K562 (cell line): ENCODE data around the gene SULT1A3. TPM values are rescaled to one million over a fixed set of nuclear protein-coding genes. Genes with fewer than 3 reads are reported as not detected.
A peak's percentile ranks its signal among the peaks of the same experiment; 100 is the strongest.

Source experiments
- CREM ChIP-seq: IDR thresholded peaks from 2 replicates; pipeline ENCODE4 v1.6.1; 2014; ENCODE audit warnings: antibody characterized with exemption, low read depth
- CXXC5 ChIP-seq: fragments of 250-450 bp; sonication (Bioruptor Pico); IDR thresholded peaks from 2 replicates; pipeline ENCODE4 v1.8.0; 2022; ENCODE audit warnings: inconsistent platforms, mild to moderate bottlenecking, moderate library complexity
- JUND ChIP-seq, 2 experiments: IDR thresholded peaks; 2 replicates in 1 of 2; 3 replicates in 1 of 2; pipeline ENCODE4 v1.6.1; 2011; ENCODE audit warnings: borderline replicate concordance in 2 of 2, low read depth in 2 of 2, low read length in 2 of 2, improper control_type of control experiment in 1 of 2, missing biosample characterization in 1 of 2, missing genetic modification characterization in 1 of 2, missing genetic modification reagents in 1 of 2
- KLF16 ChIP-seq: IDR thresholded peaks from 2 replicates; pipeline ENCODE4 v1.6.1; 2016; ENCODE audit warnings: antibody characterized with exemption
- LARP7 ChIP-seq: fragments of 450-650 bp; IDR thresholded peaks from 2 replicates; pipeline ENCODE4 v1.6.1; 2016
- LEF1 ChIP-seq: fragments of 450-650 bp; IDR thresholded peaks from 2 replicates; pipeline ENCODE4 v1.6.1; 2016; ENCODE audit warnings: mild to moderate bottlenecking
- PHF20 ChIP-seq: fragments of 450-650 bp; IDR thresholded peaks from 2 replicates; pipeline ENCODE4 v1.6.1; 2018; ENCODE audit not compliant: partially characterized antibody
- SPI1 ChIP-seq: IDR thresholded peaks from 2 replicates; pipeline ENCODE4 v1.6.1; 2011; ENCODE audit warnings: low read depth, low read length, control low read depth, borderline replicate concordance
- ZBED1 ChIP-seq: IDR thresholded peaks from 2 replicates; pipeline ENCODE4 v1.6.1; 2014
- ZBTB1 ChIP-seq: sonication (generic); formaldehyde crosslinking; IDR thresholded peaks from 2 replicates; pipeline ENCODE4 v1.8.1; 2023; ENCODE audit warnings: missing genetic modification reagents, low read depth, mild to moderate bottlenecking, borderline replicate concordance
- ZBTB7A ChIP-seq: IDR thresholded peaks from 2 replicates; pipeline ENCODE4 v1.6.1; 2011; ENCODE audit warnings: low read depth, mild to moderate bottlenecking, low read length, moderate library complexity, borderline replicate concordance; ENCODE audit not compliant: control insufficient read depth
- ZC3H4 ChIP-seq: sonication (generic); formaldehyde crosslinking; IDR thresholded peaks from 2 replicates; pipeline ENCODE4 v1.9.0; 2021; ENCODE audit warnings: missing genetic modification reagents, borderline replicate concordance
- polyA plus RNA-seq, 8 experiments: library from polyadenylated mRNA; depleted of rRNA in 4 of 8; stranded (reverse) in 5 of 8; unstranded in 3 of 8; fragments of >200 nt; fragmentation: Nextera tagmentation in 2 of 8; fragmentation: Illumina TruSeq in 1 of 8; extraction: Ambion mirVana in 2 of 8; extraction: Trizol in 1 of 8; gene quantifications; 2 replicates each; pipeline versions ENCODE4 v1.2.1 to v1.2.3, GENCODE V29; 2011 to 2014; ENCODE audit warnings: inconsistent platforms in 1 of 8, missing spikeins in 1 of 8
- total RNA-seq, 7 experiments: library from RNA; depleted of rRNA in 6 of 7; stranded (reverse); fragments of >200 nt in 6 of 7; fragmentation: Illumina TruSeq in 2 of 7; extraction: Trizol in 2 of 7; gene quantifications; 2 replicates each; pipeline versions ENCODE4 v1.2.1 to v1.2.3, GENCODE V29; 2011 to 2021; ENCODE audit warnings: low replicate concordance in 1 of 7
- TF ChIP-seq, protein P1 (sequence below): fragments of 250-450 bp; sonication (Bioruptor Pico); IDR thresholded peaks from 2 replicates; pipeline ENCODE4 v1.5.0; 2022; ENCODE audit warnings: mild to moderate bottlenecking
- TF ChIP-seq, protein P2 (sequence below), 3 experiments: fragments of 200-800 bp in 1 of 3; fragments of 250-450 bp in 1 of 3; fragments of 450-650 bp in 1 of 3; sonication (Bioruptor Pico) in 1 of 3; sonication (Bioruptor generic) in 1 of 3; formaldehyde crosslinking in 1 of 3; IDR thresholded peaks; 2 replicates each; pipeline versions ENCODE4 v1.6.1 to v1.8.0; 2016 to 2022; ENCODE audit warnings: mild to moderate bottlenecking in 2 of 3, missing genetic modification characterization in 2 of 3, missing compliant biosample characterization in 1 of 3, moderate library complexity in 1 of 3
- TF ChIP-seq, protein P3 (sequence below): fragments of 450-650 bp; formaldehyde crosslinking; IDR thresholded peaks from 2 replicates; pipeline ENCODE4 v1.4.0; 2022; ENCODE audit warnings: missing genetic modification characterization
- TF ChIP-seq, protein P4 (sequence below): sonication (generic); formaldehyde crosslinking; IDR thresholded peaks from 2 replicates; pipeline ENCODE4 v1.8.0; 2022; ENCODE audit warnings: mild to moderate bottlenecking, low read depth, missing genetic modification reagents

Gene SULT1A3
- total and polyA plus RNA-seq, 9 of the 15 experiments (the other 6 are each of a cell fraction or from before 2014, with no cell fraction given), result 2.4 to 18.0 (median 7.3) TPM

DNA sequence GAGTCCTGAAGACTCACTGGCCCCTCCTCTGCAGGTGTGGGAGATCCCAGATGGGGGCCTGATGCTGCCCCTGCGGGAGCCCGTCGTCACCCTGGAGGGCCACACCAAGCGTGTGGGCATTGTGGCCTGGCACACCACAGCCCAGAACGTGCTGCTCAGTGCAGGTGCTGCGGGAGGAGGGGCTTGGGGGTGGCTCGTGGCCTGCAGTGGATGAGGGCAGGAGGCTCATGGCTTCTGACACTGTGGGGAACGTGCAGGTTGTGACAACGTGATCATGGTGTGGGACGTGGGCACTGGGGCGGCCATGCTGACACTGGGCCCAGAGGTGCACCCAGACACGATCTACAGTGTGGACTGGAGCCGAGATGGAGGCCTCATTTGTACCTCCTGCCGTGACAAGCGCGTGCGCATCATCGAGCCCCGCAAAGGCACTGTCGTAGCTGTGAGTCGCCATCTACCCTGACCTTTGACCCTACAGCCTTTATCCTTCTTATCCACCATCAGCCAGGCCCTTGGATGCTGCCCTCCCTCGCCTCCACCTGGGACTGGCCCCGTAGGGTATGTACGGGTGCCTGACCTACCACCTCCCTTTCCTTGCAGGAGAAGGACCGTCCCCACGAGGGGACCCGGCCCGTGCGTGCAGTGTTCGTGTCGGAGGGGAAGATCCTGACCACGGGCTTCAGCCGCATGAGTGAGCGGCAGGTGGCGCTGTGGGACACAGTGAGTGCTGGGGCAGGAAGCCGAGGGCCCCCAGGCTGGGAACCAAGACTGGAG is 12.1 kb upstream of the SULT1A3 start (continued):
- TF ChIP-seq LEF1 (no peak), KLF16 (peak; percentile 26; the same call in 1 of the 2 replicates), ZC3H4 (no peak), ZBTB7A (peak; percentile 74; the same call in 1 of the 2 replicates), JUND (IDR thresholded peaks at IDR 0.05; ENCODE audit: borderline replicate concordance, low read depth, low read length) (no peak; the same call in 1 of the 2 replicates), JUND (tag; IDR thresholded peaks at IDR 0.05; ENCODE audit: borderline replicate concordance, low read depth, low read length) (peak; percentile 31; the same call in 1 of the 3 replicates), PHF20 (no peak), CREM (no peak), SPI1 (no peak), CXXC5 (CRISPR knock-in tag) (peak; percentile 50), LARP7 (no peak), ZBTB1 (CRISPR knock-in tag) (no peak; the same call in 1 of the 2 replicates), ZBED1 (no peak; the same call in 1 of the 2 replicates)
- TF ChIP-seq, protein P1, sequence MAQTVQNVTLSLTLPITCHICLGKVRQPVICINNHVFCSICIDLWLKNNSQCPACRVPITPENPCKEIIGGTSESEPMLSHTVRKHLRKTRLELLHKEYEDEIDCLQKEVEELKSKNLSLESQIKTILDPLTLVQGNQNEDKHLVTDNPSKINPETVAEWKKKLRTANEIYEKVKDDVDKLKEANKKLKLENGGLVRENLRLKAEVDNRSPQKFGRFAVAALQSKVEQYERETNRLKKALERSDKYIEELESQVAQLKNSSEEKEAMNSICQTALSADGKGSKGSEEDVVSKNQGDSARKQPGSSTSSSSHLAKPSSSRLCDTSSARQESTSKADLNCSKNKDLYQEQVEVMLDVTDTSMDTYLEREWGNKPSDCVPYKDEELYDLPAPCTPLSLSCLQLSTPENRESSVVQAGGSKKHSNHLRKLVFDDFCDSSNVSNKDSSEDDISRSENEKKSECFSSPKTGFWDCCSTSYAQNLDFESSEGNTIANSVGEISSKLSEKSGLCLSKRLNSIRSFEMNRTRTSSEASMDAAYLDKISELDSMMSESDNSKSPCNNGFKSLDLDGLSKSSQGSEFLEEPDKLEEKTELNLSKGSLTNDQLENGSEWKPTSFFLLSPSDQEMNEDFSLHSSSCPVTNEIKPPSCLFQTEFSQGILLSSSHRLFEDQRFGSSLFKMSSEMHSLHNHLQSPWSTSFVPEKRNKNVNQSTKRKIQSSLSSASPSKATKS (CRISPR knock-in tag), result no peak
- TF ChIP-seq, protein P2, sequence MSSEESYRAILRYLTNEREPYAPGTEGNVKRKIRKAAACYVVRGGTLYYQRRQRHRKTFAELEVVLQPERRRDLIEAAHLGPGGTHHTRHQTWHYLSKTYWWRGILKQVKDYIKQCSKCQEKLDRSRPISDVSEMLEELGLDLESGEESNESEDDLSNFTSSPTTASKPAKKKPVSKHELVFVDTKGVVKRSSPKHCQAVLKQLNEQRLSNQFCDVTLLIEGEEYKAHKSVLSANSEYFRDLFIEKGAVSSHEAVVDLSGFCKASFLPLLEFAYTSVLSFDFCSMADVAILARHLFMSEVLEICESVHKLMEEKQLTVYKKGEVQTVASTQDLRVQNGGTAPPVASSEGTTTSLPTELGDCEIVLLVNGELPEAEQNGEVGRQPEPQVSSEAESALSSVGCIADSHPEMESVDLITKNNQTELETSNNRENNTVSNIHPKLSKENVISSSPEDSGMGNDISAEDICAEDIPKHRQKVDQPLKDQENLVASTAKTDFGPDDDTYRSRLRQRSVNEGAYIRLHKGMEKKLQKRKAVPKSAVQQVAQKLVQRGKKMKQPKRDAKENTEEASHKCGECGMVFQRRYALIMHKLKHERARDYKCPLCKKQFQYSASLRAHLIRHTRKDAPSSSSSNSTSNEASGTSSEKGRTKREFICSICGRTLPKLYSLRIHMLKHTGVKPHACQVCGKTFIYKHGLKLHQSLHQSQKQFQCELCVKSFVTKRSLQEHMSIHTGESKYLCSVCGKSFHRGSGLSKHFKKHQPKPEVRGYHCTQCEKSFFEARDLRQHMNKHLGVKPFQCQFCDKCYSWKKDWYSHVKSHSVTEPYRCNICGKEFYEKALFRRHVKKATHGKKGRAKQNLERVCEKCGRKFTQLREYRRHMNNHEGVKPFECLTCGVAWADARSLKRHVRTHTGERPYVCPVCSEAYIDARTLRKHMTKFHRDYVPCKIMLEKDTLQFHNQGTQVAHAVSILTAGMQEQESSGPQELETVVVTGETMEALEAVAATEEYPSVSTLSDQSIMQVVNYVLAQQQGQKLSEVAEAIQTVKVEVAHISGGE (CRISPR knock-in tag; IDR thresholded peaks at IDR 0.05), result no peak; a peak in 1 of 6 replicates
- TF ChIP-seq, protein P3, sequence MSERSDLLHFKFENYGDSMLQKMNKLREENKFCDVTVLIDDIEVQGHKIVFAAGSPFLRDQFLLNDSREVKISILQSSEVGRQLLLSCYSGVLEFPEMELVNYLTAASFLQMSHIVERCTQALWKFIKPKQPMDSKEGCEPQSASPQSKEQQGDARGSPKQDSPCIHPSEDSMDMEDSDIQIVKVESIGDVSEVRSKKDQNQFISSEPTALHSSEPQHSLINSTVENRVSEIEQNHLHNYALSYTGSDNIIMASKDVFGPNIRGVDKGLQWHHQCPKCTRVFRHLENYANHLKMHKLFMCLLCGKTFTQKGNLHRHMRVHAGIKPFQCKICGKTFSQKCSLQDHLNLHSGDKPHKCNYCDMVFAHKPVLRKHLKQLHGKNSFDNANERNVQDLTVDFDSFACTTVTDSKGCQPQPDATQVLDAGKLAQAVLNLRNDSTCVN (CRISPR knock-in tag), result no peak
- TF ChIP-seq, protein P4, sequence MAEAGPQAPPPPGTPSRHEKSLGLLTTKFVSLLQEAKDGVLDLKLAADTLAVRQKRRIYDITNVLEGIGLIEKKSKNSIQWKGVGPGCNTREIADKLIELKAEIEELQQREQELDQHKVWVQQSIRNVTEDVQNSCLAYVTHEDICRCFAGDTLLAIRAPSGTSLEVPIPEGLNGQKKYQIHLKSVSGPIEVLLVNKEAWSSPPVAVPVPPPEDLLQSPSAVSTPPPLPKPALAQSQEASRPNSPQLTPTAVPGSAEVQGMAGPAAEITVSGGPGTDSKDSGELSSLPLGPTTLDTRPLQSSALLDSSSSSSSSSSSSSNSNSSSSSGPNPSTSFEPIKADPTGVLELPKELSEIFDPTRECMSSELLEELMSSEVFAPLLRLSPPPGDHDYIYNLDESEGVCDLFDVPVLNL (CRISPR knock-in tag), result no peak
